ENCODE data around the gene S100A7A.
"Not testable (repeated sequence)": the region's sequence is repeated elsewhere in the genome, so short reads cannot be mapped to it uniquely, and the experiment has no call there.

S100A7A gene

GRCh38 chr1:153422450-153423068, 6.2 kb downstream of the S100A7A start:
- no peak for DNase-seq (ENCODE audit: low spot score)

- no peak for DNase-seq (ENCODE audit: low spot score)
Measured at GRCh38 chr1:153426809-153427208, 10.5 kb downstream of the S100A7A start.

GRCh38 chr1:153428073-153428638, 11.8 kb downstream of the S100A7A start:
- no peak for DNase-seq (ENCODE audit: low spot score)

- no peak for DNase-seq (ENCODE audit: low spot score)
Measured at GRCh38 chr1:153428791-153429190, 12.5 kb downstream of the S100A7A start.

DNA sequence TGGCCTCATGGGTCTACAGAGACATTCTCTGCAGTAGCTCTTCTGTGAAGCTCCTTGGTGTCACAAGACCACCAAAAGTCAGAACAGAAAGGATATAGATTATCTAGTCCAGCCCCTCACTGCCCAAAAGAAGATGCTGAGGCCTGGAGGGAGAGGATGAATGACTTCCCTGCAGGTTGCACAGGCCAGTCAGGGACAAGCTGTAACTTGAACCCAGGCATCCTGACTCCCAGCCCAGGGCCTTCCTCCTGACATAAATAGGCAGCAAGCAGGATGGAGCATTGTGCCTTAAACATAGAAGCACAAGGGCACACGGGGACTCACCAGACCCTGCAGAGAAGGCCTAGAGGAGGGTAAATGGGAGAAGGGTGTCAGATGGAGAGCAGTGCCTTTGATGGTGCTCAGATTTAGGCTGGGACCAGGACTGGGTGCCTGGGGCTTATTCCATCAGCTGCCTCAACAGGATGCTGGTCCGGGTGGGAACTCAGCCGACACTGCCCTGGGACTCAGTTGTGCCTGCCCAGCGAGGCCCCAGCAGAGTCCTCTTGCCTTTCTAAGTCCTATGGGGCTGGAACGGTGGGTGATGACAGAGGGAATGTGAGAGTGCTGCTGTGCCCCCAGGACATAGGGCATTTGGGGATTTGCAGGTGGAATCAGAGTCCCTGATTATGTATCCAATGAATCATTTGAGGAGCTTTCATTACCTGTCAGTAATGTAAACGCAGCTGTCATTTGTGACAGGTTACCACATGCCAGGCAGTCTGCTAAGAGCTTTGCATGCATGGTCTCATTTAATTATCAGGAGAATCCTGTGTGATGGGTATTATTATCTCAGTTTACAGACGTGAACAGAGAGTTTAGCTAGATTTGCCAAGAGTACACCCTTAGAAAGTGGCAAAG, 13.2 kb downstream of the S100A7A start:
- no peak for DNase-seq (ENCODE audit: low spot score)

DNA sequence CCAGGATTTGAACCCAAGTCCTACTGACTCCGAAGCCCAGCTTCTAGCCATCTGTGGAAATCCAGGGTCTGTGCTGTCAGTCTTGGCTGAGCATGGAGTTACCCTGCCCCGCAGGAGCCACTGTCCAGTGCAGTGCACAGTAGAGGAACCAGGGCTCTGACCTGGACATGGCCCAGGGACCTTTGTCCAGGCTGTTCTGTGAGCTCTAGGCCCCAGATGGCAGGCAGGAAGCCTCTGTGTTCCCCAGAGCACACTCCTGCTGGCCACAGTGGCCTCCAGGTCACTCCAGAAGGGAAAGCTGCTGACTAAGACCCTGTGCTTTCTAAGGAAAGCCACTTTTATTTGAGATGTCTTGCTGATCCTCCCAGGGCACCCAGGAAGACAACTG, 13.8 kb downstream of the S100A7A start:
- DNase-seq (ENCODE audit: low spot score) = no peak

- DNase-seq (ENCODE audit: low spot score) = no peak
Measured at GRCh38 chr1:153430561-153430960, 14.2 kb downstream of the S100A7A start.

GRCh38 chr1:153431002-153431401, 14.7 kb downstream of the S100A7A start:
- no peak for DNase-seq (ENCODE audit: low spot score)

GRCh38 chr1:153431427-153431826, 15.1 kb downstream of the S100A7A start:
- DNase-seq (ENCODE audit: low spot score) = no peak

- DNase-seq (ENCODE audit: low spot score) = no peak
Measured at GRCh38 chr1:153431928-153432327, 15.6 kb downstream of the S100A7A start.

DNA sequence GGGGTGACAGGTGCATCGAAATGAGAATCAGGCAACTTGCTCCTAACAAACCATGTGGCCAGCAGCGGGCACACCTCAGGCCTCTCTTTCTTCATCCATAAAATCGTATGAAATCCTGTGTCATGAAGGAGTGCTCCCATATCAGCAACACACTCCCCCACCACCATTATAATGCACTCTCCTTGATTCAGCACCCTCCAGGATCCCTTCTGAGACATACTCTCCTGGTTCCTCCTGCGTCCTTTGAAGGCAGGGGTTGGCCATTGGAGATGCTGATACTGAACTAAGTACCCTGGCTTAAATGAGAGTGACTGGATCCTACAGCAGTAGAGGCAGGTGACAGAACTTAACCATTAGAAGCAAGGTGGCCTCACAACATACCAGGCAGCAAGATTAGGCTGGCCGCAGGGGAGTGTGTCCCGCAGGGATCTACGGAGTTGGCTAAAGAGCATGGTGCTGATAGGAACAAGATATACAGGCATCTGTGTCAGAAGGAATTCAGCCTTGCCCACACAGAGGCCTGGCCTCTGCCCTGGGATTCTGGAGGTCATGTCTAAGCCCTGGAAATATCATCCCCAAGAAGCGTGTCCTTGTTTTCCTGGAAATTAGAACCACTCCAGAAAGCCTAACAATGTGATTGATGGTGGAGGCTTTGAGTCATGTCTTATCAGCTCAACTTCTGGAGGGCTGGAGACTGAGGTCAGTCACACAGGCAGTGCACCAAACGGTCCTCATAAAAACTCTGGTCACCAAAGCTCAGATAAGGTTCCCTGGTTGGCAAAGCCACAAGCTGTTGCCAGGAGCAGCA, 16.8 kb downstream of the S100A7A start:
- DNase-seq (ENCODE audit: low spot score) = no peak

- DNase-seq (ENCODE audit: low spot score) = no peak
Measured at GRCh38 chr1:153434746-153435455, 18.6 kb downstream of the S100A7A start.

- no peak for DNase-seq (ENCODE audit: low spot score)
Measured at GRCh38 chr1:153437236-153437635, 20.9 kb downstream of the S100A7A start.

DNA sequence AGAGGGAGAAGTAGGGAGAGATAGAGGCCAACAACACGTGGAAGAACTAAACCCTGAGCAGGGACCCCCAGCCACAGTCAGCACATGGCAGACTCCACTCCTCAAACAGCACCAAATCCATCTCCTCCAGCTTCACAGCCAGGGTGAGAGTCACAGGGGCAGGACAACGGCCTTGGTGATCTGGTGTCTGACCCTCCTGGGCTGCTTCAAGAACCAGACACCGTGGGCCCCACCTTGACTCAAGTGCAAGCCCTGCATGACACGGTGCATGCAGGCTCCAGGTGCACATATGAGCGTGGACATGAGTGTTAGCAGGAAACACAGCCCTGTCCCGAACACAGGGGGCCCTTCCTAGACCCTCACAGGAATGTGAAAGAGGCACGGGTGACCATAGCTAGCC, 22.3 kb downstream of the S100A7A start:
- DNase-seq (ENCODE audit: low spot score) = no peak

DNA sequence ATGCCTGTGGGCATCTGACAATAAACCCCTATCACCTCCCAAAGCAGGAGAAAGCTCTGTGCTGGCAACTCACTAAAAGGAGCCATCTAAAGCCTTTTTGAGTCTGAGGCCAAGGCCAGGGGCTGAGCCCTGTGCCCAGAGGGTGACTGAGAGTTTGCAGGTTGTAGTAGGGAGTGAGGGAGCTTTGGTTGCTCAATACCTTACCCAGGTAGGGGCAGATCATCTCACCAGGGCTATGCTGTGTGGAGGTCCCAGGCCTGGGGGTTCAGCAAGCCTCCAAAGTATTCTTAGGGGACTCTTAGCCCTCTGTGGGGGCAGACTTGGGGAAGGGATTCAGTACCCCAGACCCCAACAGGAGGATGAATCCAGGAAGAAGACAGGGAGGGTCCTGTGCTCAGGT, 23.0 kb downstream of the S100A7A start:
- DNase-seq (ENCODE audit: low spot score) = no peak

DNA sequence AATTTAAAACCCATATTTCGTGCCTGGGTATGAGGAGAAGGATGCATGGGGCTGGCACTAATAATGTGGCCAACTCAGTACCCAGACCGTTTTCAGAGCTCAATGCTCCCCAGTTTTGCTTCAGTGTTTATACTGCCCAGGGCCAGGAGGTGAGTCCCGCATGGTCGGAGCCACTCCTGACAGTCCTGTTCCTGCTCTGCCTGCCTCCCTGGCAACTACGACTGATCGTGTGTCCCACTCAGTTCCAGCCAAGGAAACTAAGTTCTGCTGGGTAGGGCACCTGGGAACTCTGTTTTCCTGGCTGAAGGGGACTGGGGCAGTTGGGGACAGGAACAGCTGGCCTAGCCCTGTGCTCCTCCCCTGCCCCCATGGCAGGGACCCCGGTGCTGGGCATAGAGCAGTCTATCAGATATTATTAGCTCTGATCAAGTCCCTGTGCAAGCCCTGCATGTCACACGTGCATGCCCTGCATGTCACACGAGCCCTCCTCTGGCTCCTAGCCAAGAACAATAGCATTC, 25.0 kb downstream of the S100A7A start:
- DNase-seq (ENCODE audit: low spot score) = no peak

GRCh38 chr1:153443486-153443885, 27.2 kb downstream of the S100A7A start:
- DNase-seq (ENCODE audit: low spot score) = no peak

GRCh38 chr1:153444078-153444477, 27.8 kb downstream of the S100A7A start:
- no peak for DNase-seq (ENCODE audit: low spot score)

DNA sequence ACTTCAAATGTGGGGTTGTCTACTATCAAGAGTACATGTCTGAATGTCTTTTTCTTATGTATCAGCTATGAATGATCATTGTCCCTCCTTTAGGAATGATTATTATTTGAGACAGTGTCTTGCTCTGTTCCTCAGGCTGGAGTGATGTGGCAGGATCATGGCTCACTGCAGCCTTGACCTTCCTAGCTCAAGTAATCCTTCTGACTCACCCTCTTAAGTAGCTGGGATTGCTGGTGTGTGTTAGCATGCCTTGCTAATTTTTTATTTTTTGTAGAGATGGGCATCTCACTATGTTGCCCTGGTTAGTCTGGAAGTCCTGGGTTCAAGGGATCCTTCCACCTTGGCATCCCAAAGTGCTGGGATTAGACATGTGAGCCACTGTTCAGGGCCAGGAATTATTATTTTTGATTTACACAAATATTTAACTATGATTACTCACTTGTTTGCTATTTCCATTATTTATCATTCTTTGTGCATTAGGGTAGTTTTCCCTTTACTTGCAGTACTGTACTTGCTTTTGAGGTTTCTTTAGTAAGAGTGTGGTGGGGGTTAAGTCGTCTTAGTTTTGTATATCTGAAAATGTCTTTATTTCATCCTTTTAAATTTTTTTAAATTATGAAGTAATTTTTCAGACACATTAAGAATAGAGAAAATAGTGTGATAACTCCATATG, 31.3 kb downstream of the S100A7A start:
- DNase-seq (ENCODE audit: low spot score) = no peak

DNA sequence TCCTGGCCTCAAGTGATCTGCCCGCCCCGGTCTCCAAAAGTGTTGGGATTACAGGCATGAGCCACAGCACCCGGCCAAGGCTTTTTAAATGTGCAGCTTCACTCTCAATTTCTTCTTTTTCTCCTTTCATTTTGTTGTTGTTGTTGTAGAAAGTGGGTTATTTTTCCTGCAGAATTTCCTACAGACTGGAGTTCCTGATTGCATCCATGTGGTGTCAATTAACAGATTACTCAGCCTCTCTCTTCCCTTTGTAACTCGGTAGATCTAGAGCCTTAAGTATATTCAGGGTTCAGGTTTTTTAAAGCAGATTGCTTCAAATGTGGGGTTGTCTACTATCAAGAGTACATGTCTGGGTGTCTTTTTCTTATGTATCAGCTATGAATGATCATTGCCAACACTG, 32.5 kb downstream of the S100A7A start:
- not testable (repeated sequence) for DNase-seq (ENCODE audit: low spot score)

- no peak for DNase-seq (ENCODE audit: low spot score)
Measured at GRCh38 chr1:153456396-153456795, 40.1 kb downstream of the S100A7A start.

Data from D341Med (cell line).